NCI-H1105 treated with DMSO at 0.1 percent for 48 hours (cell line): ENCODE measurements around the gene MAD2L1.
A peak's percentile ranks its signal among the peaks of the same experiment; 100 is the strongest.
"Not testable (repeated sequence)": the region's sequence is repeated elsewhere in the genome, so short reads cannot be mapped to it uniquely, and the experiment has no call there.

ENCODE experiments used
- DNase-seq: peaks from one replicate; lab custom pipeline; 2025; lab: John Stamatoyannopoulos, UW

The MAD2L1 gene

DNA sequence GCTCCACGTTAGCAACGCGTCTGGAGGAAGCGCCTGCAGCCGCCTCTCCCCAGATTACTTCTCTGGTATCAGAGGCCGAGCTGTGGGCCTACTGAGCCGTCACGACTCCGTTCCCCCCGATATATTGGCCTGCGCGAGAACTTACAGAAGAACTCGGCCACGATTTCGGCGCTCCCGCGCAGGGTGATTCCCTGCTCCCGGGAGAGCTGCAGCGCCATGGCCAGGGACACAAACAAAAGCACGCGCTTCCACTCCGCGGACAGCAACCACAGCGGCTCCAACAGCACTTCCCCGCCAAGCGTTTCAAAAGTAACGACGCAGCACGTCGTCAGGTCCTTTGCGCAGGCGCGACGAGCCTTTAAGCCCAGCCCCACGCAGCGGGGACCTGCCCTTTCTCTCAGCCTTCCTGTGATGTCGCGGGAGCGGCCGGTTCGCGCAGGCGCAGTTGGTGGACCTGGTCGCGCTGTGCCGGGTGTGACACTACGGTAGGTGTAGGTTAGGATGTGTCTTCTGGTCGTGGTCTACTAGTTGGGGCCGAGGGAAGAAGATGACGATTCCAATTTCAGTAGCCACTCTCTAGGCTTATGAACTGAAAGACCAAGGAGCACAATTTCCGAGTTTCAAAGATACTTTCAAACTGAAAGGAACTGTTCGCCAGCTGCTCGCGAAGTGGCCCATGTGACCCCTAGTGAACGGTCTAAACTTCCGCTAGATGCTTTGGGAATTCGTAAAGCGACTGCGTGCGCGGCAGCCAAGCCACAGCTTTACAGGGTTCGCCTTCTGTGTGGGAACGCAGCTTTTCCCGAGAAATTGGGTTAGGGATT lies at the start of gene MAD2L1:
MAD2L1 (minus strand) TSS at position 332 of the 824 bp plus-strand sequence; CDS start at position 218, 114 bp downstream.
- peak; percentile 87 for DNase-seq

DNA sequence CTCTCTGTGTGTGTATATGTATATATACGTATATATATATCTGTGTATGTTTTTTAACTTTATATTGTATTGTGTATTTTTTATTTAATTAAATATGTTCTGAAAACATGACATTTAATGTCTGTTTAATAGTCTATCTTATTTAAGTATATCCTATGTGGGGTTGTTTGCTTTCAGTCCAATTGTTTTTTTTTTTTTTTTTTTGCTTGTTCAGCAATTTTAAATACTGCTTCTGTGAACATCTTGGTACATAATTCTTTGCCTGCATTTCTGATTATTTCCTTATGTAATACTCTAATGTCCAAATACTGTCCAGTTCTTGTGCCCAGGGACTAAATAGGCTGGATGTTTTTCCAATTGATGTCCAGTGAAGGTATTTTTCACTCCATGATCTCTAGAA lies 45.1 kb upstream of the MAD2L1 start:
- no peak for DNase-seq

DNA sequence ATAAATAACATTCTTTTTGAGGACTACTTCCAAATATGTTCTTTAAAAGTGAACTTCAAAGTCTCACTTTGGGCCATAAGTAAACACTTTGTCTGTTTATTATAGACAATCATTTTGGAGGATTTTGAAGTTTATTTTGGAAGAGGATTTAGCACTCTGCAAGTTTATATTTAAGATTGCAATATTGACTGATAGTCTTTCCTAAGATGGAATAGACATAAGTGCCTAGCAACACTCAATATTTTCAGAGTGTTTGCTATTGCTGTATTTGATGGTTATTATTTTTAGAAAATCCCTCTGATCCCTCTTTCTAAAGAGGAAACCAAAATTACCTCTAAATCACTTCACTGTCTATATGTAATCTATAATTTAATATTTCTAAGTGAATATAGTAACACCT lies 42.8 kb upstream of the MAD2L1 start:
- DNase-seq: no peak

DNA sequence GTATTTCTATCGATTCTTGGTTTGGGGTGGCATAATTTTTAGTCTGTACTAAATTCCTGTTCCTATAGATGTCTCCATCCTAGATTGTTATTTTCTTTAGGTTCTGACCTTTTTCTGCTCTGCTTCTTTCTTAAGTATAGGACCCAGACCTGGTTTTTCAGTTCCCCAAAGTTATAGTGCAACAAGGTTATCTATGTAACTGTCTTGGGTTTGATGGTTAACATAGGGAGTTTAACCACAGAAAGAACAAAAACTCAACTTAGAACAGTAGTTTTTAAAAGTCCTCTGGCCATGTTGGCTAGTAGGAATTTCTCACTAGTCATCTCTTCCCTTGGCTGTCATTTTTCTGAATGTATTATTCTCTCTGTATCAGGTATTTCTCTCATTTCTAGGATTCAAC lies 38.8 kb upstream of the MAD2L1 start:
- DNase-seq: no peak

DNA sequence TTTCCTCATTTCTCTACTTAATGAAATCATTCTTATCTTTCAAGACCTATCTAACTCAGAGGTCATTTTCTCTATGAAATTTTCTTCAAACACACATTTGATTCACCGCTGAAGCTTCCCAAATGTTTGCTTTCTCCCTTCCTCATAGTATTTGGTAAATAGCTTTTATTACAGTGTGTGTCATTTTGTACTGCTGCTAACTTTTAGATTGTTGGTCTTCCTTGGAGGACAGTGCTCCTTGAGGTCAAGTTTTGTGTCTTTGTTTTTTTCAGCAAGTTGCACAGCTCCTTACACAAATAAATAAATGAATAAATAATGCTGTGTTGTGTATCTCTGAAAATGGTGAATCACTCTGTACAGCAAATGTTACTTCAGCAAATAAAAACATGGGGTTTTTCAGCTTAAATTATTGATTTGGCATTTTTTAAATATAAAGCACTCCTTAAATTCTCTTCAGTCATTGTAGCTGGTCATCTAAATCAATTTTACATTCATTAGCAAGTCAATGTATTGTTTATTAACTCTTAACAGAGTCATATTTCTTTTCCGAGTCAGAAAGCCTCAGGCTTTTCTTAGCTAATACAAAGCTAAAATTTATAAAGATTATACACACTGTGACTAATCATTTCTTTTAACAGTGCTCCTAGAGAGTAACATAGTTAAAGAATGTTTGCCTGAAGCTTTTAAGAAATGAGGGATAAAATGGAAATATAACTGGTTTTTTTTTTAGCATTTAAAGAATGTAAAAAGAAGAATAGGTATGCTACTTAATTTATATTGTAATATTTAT lies 30.1 kb upstream of the MAD2L1 start:
- no peak for DNase-seq

DNA sequence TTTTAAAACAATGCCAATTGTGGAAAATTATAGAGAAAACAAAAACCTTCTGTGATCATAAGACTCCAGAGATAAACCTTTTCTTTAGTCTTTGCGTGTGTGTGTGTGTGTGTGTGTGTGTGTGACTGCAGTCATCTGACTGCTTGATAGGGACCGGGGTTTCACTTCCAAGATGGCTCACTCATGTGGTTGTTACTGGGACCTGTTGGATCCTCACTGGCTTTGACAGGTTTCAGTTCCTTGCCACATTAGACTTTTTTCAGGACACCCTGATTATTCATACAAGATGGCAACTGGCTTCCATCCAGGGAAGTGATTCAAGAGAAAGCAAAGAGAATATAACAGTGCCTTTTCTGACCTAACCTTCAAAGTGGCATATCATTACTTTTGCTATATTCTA lies 21.9 kb upstream of the MAD2L1 start:
- no peak for DNase-seq

DNA sequence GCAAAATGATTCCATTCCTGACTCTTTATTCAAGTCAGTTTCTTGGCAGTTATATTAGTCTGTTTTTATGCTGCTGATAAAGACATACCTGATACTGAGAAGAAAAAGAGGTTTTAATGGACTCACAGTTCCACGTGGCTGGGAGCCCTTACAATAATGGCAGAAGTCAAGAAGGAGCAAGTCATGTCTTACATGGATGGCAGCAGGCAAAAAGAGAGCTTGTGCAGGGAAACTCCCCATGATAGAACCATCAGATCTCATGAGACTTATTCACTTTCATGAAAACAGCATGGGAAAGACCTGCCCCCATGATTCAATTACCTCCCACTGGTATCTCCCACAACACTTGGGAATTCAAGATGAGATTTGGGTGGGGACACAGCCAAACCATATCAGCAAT lies 21.4 kb upstream of the MAD2L1 start:
- DNase-seq: not testable (repeated sequence)

DNA sequence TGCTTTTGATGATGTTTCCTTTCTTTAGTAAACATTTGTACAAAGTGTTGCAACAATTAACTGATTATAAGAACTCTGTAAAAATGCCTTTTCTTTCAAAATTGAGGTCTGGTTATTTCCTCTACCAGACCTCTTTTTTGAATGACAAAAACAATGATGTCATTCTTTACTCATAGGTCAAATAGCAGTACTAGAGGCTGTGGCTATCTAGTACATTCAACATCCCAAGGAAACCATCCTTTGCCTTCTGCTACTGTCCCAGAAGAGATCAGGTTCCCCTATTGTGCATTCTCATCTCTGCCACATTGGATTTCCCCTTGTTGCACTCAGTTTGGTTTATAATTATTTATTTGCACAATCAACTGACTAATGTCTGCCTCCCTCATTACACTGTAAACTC lies 19.1 kb upstream of the MAD2L1 start:
- no peak for DNase-seq

DNA sequence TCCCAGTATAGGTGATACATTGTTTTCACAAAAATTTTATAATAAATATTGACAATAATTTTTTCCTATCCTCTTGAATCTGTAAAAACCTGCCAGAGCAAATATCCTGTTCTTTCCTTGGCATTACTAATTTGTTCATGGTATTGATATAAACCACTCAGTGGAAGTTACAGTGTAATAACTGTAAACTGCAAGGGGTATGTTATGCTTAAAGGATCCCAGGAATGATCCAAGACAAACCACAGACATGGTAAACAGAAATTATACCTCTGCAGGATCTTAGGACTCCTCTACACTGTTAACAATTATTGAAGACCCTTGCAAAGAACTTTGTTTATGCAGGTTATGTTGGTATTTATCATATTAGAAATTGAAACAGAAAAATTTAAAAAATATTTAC lies 17.7 kb upstream of the MAD2L1 start:
- no peak for DNase-seq

DNA sequence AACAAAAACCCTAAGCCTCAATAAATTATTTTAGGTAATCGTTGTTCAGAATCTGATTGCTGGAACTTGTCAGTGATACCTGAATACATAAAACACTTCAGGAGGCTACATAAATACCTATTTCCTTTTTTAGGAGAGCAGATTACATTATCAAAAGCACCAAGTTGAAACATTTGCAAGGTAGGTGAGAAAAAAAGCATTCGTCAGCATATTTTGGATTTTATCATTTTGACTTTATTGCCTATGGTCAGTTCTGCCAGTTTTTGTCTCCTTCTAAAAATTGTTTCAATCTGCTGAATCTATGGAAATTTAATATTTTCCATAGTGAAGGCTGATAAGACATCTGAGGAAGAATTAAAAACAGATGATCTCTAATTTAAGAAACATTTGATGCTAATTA lies 16.5 kb upstream of the MAD2L1 start:
- DNase-seq: no peak

DNA sequence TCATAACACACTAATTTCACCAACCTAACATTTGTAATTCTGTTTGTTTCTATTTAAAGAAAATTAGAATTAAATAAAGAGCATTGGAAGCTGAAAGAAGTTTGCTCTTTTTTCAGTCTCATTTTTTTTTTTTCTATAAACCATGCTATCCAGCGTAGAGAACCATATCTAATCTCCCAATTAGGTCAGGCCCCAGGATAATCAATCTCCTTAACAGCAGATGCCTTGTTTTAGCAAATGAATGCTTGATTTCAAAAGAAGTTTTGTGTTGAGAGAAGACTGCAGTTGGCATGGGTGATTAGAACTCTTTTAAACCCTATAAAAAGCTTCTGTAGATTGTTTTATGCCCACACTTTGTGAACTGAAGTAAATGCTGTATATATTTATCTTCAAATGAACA lies 15.6 kb upstream of the MAD2L1 start:
- DNase-seq: no peak

DNA sequence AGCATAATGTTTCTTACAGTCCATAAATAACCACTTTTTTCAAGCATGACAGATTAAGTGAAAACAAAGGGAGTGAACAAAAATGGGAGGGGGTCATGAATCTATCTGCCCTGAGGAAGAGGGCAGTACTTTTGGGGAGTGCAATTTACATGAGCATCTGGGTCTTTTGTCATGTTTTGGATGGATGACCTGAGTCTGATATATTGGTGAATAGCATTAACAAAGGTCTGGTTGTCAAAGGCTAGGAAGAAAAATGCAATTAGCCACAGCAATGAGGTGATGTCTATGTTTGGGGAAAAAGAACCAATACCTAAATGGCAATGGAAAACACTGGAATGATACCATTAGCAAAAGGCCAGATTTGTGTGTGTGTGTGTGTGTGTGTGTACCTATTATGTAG lies 15.1 kb upstream of the MAD2L1 start:
- no peak for DNase-seq

DNA sequence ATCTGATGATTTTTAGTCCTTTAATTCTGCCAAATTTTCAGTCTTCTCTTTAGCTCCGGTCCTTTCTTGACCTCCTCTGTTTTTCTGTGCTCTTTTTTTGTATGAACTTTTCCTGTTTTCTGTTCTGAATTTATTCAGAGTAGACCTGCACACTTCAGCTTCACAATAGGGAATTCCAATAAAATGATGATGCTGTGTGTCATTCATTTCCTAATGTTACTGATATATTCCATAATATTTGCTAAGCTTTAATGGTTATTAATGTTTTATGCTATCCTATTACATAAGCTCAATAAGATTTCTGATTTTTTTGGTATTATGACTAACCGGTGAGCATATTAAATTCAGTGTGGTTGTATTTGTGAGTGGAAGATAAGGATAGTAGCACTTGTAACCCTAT lies 13.9 kb upstream of the MAD2L1 start:
- no peak for DNase-seq

DNA sequence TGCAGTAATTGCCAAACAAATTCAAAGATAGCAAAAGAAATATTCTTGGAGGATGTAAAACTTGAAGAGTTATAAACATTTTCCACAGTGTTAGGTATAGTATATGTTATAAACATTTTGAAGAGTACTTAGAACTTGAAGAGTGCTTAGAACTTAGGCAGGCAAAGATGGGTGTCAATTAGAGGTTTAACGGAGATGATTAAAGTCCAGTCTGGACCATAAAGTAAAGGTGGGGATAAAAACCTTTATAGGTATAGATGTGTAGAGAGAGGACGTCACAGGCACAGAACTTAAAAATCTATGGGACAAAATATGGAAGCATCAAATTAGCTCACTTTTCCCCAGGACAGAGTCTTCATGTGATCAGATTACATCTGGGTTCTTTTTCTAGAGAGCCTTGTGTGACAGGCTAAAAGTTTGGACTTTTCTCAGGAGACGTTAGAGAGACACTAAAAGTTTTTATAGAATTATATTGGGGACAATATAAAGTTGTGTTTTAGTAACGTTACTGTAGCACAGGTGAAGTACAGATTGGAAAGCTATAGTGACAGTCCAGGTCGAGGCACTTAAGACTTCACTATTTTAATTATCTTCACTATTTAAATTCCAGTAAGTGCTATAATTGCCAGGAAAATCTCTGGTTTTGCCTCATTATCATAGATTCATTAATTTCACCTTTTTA lies 13.3 kb upstream of the MAD2L1 start:
- DNase-seq: no peak

DNA sequence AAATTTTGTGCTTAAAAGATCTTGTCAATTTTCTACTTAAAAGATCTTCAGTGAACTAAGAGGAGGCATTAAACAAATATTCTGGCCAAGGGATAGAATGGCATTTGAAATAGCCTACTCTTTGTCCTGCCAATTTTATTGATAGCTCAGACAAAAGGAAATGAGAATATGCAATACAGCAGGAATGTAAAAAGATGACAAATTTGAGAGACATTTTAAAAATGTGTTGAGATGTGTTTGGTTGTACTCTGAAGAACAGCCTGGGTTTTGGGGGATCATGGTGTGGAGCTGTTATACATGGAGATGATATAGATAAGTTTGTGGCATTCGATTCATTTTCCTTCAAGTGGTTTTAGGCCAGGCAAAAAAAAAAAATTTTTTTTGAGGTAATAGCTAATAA lies 11.6 kb upstream of the MAD2L1 start:
- DNase-seq: no peak

DNA sequence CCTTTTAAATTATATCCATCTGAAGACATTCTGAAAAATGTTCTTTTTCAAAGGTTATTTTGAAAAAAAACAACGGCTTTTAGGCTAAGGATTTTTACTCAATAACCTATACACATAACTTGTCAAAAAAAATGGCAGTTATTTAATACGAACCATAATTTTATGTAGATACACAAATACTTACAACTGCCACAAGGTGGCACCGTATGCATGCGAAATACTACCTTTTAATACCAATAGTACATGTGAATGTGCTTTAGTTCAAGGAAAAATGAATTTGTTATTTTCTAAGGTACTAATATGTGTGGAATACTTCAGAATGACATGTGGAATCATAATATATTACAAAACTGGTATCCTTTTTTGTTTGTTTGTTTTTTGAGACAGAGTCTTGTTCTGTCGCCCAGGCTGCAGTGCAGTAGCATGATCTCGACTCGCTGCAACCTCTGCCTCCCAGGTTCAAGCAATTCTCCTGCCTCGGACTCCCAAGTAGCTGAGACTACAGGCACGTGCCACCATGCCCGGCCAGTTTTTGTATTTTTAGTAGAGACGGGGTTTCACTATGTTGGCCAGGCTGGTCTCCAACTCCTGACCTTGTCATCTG lies 4.6 kb upstream of the MAD2L1 start:
- peak; percentile 47 for DNase-seq

DNA sequence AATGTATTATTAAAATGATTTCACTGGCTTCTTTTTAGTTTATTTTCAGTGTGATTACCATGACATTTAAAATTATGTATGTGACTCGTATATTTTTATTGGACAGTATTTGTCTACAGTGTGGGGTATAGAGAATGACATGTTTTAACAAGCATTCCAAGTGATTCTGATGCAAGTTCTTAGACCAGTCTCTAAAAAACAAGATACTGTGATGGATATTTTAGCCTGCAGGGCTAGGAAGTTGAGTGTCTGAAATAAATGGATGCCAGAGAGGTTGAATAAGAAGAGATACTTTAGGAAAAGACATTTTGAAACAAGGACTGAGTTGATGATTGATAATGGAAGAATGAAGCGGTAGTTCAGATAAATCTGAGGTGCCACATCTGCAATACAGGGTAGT lies 3.5 kb upstream of the MAD2L1 start:
- DNase-seq: no peak

DNA sequence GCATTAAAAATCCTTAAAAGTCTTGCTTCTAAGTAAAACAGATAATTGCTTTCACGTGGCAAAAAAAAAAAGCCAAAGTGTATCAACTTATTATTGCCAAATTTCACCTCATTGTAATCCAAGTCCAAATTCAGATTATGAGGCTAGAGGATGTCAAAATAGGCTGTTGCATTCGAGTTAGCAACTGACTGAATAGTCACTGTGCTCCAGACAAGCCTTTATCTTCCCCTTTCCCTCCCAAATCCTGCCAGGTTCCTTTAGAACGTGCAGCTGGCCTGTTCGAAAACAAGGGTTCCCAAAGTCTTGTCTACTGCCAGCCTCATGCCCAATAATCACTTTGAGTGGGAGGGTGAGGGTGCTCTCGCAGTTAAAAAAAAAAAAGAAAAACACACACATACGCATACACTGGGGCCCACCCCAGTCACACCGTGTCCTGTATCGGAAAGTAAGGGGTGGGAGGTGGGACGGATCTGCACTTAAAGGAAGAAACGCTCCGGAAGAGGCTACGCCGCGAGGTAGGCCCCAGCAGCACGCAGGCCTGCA lies 603 bp downstream of the MAD2L1 start:
- DNase-seq: no peak

DNA sequence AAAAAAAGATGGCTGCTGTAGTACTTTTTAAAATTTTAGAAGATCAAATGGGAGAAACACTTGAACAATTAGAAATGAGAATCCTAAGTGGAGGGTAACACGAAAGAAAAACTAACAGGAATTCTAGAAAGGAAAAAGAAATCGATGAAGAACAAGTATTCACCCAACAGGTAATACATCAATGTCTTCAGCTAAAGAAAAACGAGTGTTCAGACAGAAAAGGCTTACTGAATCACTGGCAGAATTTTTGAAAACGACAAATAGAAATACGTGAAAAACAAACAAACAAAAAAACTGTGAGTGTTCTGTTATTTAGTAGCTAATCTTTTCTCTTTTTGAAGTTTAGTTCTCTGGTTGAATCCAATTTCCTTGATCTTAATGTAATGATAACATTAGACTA lies 1.8 kb downstream of the MAD2L1 start:
- DNase-seq: no peak

DNA sequence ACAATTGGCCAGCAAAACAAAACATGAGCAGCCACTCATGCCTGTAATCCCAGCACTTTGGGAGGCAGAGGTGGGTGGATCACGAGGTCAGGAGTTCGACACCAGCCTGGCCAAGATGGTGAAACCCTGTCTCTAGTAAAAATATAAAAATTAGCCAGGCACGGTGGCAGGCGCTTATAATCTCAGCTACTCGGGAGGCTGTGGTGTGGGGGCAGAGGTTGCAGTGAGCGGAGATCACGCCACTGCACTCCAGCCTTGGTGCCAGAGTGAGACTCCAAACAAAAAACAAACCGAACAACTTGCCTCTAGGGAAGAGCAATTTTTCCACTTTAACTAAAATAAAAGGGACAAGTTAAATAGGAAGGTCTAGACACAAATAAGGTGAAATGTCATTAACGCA lies 2.9 kb downstream of the MAD2L1 start:
- not testable (repeated sequence) for DNase-seq

DNA sequence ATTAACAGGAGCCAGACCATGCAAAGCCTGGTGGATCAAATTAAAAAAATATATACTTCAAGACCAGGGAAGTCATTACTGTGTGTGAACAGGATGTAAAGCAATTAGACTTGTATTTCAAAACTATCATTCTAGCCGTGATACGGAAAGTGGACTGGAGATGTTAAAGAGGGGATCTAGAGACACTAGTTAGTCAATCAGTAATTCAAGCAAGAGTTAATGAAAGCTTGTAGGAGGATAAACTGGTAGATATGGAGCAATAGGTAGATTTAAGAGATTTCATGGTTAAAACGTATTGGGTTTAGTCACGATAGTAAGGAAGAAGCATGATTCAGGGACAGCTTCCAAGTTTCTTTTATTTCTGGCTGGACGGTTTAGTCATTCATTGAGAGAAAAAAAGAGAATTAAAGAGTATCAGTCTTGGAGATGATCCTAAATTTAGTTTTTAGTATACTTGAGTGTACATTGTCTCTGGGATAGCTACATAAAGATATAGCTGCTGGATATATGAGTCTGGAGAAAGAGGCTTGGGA lies 3.9 kb downstream of the MAD2L1 start:
- no peak for DNase-seq

DNA sequence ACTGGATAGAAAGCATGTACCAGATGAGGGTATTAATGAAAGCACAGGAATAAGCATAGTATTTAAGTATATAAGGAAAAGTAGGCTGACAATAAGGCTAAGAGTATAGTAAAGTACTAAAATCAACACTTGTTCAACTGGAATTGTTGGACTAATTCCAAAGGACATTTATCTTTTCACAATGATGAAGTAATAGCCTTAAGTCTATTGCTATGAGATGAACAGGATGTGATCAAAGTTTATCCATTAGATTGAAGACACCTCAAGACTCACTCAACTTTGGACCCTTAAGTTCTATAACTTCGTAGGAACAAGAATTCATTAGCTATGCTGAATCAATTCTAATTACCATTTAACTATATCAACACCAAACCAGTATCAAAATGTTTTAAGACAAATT lies 7.6 kb downstream of the MAD2L1 start:
- DNase-seq: no peak
